Muscle of leg (tissue), 11 donors: ENCODE measurements around the gene SORD. TPM values are rescaled to one million over a fixed set of nuclear protein-coding genes. Genes with fewer than 3 reads are reported as not detected.
"Not testable (repeated sequence)": the region's sequence is repeated elsewhere in the genome, so short reads cannot be mapped to it uniquely, and the experiment has no call there.

Experiments used
- DNase-seq: peaks from one replicate; pipeline ENCODE4 v3.0.0; 2013
- H3K27ac ChIP-seq: one replicate; pipeline ENCODE4 v1.5.1; 2013; ENCODE audit warnings: mild to moderate bottlenecking, low read length, control low read depth
- H3K27me3 ChIP-seq: one replicate; pipeline ENCODE4 v1.6.1; 2013; ENCODE audit warnings: low read length; ENCODE audit not compliant: control insufficient read depth, insufficient read depth
- H3K36me3 ChIP-seq: one replicate; pipeline ENCODE4 v1.6.1; 2013; ENCODE audit warnings: low read length; ENCODE audit not compliant: control insufficient read depth, insufficient read depth
- H3K4me1 ChIP-seq: one replicate; pipeline ENCODE4 v1.6.1; 2013; ENCODE audit warnings: low read length; ENCODE audit not compliant: control insufficient read depth, insufficient read depth
- H3K4me3 ChIP-seq: one replicate; pipeline ENCODE4 v1.5.1; 2013; ENCODE audit warnings: low read length, control low read depth
- H3K9me3 ChIP-seq: replicated peaks from 2 replicates; pipeline ENCODE4 v1.6.1; 2013; ENCODE audit warnings: low read depth, low read length; ENCODE audit not compliant: control insufficient read depth
- WGBS: methylation state at CpG from one replicate; pipeline ENCODE4 v1.1.5; 2013; ENCODE audit warnings: missing lambda C conversion rate; ENCODE audit not compliant: insufficient coverage; 5-methylcytosine and 5-hydroxymethylcytosine counted together
- polyA plus RNA-seq, 8 donors: library from polyadenylated mRNA; unstranded; fragments of 120-200 nt; gene quantifications; one replicate each; pipeline versions ENCODE4 v1.2.1 to v1.2.3, GENCODE V29; 2013; ENCODE audit warnings: inconsistent platforms in 1 of 8, low replicate concordance in 1 of 8; ENCODE audit not compliant: insufficient read length in 8 of 8, insufficient read depth in 1 of 8
- total RNA-seq: library from RNA; stranded (reverse); fragments of 120-200 nt; gene quantifications from one replicate; pipeline ENCODE4 v1.2.4, GENCODE V29; 2013

SORD gene
- total and polyA plus RNA-seq, 9 donors = 6.3 to 11.8 (median 8.2) TPM

- not testable (repeated sequence) for H3K27me3 ChIP-seq, H3K4me1 ChIP-seq, H3K27ac ChIP-seq, H3K4me3 ChIP-seq, H3K36me3 ChIP-seq, H3K9me3 ChIP-seq, DNase-seq
- 89% methylated on average over 1 of the region's 3 CpGs for WGBS
Measured at GRCh38 chr15:45052676-45053075, 29.7 kb downstream of the SORD start.

- WGBS = 100% methylated on average over 1 of the region's 3 CpGs
- not testable (repeated sequence) for H3K4me3 ChIP-seq, H3K27ac ChIP-seq
Measured at GRCh38 chr15:45058690-45059675, 36.0 kb downstream of the SORD start.

GRCh38 chr15:45062301-45062700, 39.3 kb downstream of the SORD start:
- not testable (repeated sequence) for H3K4me1 ChIP-seq, H3K36me3 ChIP-seq, H3K9me3 ChIP-seq, H3K27me3 ChIP-seq, H3K27ac ChIP-seq, DNase-seq, H3K4me3 ChIP-seq
- WGBS = 93% methylated on average over 3 of the region's 7 CpGs

More at GRCh38 chr15:45058690-45059675, 36.0 kb downstream of the SORD start:
- not testable (repeated sequence) for H3K36me3 ChIP-seq, H3K27me3 ChIP-seq, DNase-seq, H3K4me1 ChIP-seq, H3K9me3 ChIP-seq

- H3K4me3 ChIP-seq = no peak overlapping the region
- H3K27me3 ChIP-seq = no peaks in the 10 kb centered on the region
- H3K27ac ChIP-seq = no peak overlapping the region
- no peak for DNase-seq
- H3K36me3 ChIP-seq = peaks cover 2% of the 10 kb centered on the region
- no peaks in the 10 kb centered on the region for H3K9me3 ChIP-seq
- 92% methylated on average over 2 of the region's 4 CpGs for WGBS
- H3K4me1 ChIP-seq = no peaks in the 10 kb centered on the region
Measured at GRCh38 chr15:45064386-45064785, 41.4 kb downstream of the SORD start.

- not testable (repeated sequence) for H3K27ac ChIP-seq
- no CpG with 5 or more reads among the region's 6 CpGs for WGBS
Measured at GRCh38 chr15:45069942-45070360, 47.0 kb downstream of the SORD start.

GRCh38 chr15:45073602-45074001, 50.6 kb downstream of the SORD start:
- DNase-seq, H3K9me3 ChIP-seq: not testable (repeated sequence)

More at GRCh38 chr15:45069942-45070360, 47.0 kb downstream of the SORD start:
- H3K36me3 ChIP-seq, H3K4me1 ChIP-seq, DNase-seq, H3K9me3 ChIP-seq, H3K4me3 ChIP-seq, H3K27me3 ChIP-seq: not testable (repeated sequence)

GRCh38 chr15:45075440-45076320, 52.7 kb downstream of the SORD start:
- not testable (repeated sequence) for H3K9me3 ChIP-seq, H3K27me3 ChIP-seq, H3K27ac ChIP-seq, H3K4me1 ChIP-seq, DNase-seq, H3K36me3 ChIP-seq, H3K4me3 ChIP-seq
- WGBS = no CpG with 5 or more reads among the region's 9 CpGs

More at GRCh38 chr15:45073602-45074001, 50.6 kb downstream of the SORD start:
- H3K4me1 ChIP-seq, H3K27ac ChIP-seq, H3K36me3 ChIP-seq, H3K27me3 ChIP-seq, H3K4me3 ChIP-seq: not testable (repeated sequence)

GRCh38 chr15:45077391-45077790, 54.4 kb downstream of the SORD start:
- not testable (repeated sequence) for H3K36me3 ChIP-seq, H3K27ac ChIP-seq, H3K27me3 ChIP-seq, H3K4me1 ChIP-seq, H3K9me3 ChIP-seq, H3K4me3 ChIP-seq, DNase-seq
- WGBS = no CpG with 5 or more reads among the region's 2 CpGs

- WGBS = no CpG with 5 or more reads among the region's 5 CpGs
- H3K27ac ChIP-seq, H3K27me3 ChIP-seq, H3K9me3 ChIP-seq, DNase-seq, H3K4me1 ChIP-seq, H3K4me3 ChIP-seq, H3K36me3 ChIP-seq: not testable (repeated sequence)
Measured at GRCh38 chr15:45079201-45079600, 56.2 kb downstream of the SORD start.

- DNase-seq, H3K4me1 ChIP-seq, H3K36me3 ChIP-seq, H3K27me3 ChIP-seq, H3K4me3 ChIP-seq, H3K9me3 ChIP-seq, H3K27ac ChIP-seq: not testable (repeated sequence)
- no CpG with 5 or more reads among the region's 5 CpGs for WGBS
Measured at GRCh38 chr15:45079628-45080246, 56.7 kb downstream of the SORD start.
